ENCODE data around the gene IRF4. TPM values are rescaled to one million over a fixed set of nuclear protein-coding genes. Genes with fewer than 3 reads are reported as not detected.

IRF4 gene
- total RNA-seq = 10 to 100 TPM; 94.2 to 95.1 TPM

- Mint-ChIP-seq H3K4me1 (peaks cover 40% of the 10 kb centered on the region), H3K27ac (peak within 1 kb of the TSS; percentile 94), H3K27me3 (peaks cover 2% of the 10 kb centered on the region)
These were observed at the start of gene IRF4 for GRCh38 chr6:391559-392440. Gene IRF4, plus strand, starts transcription at chr6:391752. Its CDS starts 1,401 bp downstream, at chr6:393153.

DNA sequence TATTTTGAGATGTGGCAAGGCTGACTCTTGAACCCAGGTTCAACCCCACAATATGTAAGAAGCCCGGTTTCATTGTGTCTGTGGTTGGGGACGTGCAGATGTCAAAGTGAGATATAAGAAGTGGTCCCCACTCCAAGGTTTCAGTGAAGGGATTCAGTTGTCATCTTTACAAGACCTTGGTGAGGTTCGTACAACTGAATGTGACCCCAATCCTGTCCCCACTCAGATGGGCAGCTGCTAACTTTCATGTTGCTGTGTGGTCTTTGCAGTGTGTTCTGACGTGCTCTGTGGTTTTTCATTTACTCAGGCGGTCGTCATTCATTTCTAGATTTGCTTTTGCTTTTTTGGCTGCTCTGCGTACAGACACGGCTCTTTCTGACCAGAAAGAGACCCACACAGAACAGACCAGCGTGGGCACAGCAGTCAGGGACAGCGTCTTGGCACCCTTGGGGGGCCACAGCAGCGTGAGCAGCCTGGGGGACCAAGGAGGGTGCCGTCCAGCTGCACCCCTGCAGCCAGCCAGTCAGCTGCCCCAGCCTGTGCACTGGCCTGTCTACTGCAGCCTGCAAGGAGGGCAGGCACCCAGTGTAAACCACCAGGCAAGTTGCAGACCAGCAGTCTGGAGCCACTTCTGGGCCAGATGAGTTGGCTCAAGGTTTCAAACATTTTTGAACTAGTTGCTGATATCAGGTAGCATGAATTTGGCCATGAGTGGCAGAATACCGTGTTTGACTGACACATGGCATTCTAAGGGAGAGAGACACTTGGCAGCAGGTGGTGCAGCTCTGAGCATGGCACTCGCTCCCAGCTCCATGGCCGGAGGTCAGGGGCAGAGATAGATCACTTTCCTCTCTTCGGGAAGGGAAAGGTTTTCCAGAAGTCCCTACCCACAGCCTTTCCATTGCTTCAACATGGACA, 49.4 kb upstream of the IRF4 start:
- Mint-ChIP-seq H3K36me3 (peaks cover 8% of the 10 kb centered on the region), H3K4me1 (peaks cover 51% of the 10 kb centered on the region), H3K9me3 (no peaks in the 10 kb centered on the region), H3K27ac (peak overlapping the region; percentile 79), H3K4me3 (peak overlapping the region; percentile 50), H3K27me3 (no peaks in the 10 kb centered on the region)
- POLR2A ChIA-PET = interaction anchor here (0.9 to 7.8 kb wide), 6 partner anchors 29 to 153 kb away, joined by 3 to 94 read pairs (median 4); partner anchors contain the start of gene IRF4
- ATAC-seq (ENCODE audit: low read depth) (peak; percentile 21), DNase-seq (peak; percentile 47)

More at GRCh38 chr6:391559-392440, at the start of gene IRF4:
- POLR2A ChIA-PET = interaction anchor here (0.7 to 6.5 kb wide), 49 partner anchors 8 to 319 kb away, joined by 3 to 128 read pairs (median 5); partner anchors contain the start of genes DUSP22 and EXOC2
- Mint-ChIP-seq H3K4me3 (peak within 1 kb of the TSS; percentile 98), H3K36me3 (peaks cover 21% of the 10 kb centered on the region), H3K9me3 (no peaks in the 10 kb centered on the region)
- DNase-seq = peak; percentile 81
- ATAC-seq (ENCODE audit: low read depth) = peak; percentile 51

DNA sequence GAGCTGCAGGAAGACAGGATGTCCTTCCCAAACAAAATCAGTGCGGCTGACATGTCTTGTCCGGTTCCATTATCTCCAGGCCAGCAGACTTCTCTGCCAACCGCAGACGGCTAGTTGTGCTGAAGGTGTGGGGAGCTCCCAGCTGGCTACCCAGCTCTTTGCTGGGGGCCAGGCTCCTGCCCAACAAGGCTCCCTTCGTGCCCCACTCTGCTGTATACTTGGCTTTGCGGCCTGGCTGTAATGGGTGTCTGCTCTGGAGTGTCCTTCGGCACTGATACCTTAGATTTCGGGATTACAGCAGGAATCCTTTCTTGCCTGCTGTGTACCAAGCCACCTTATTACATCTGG, 48.7 kb upstream of the IRF4 start:
- no peaks in the 10 kb centered on the region for H3K27me3 Mint-ChIP-seq
- H3K4me3 Mint-ChIP-seq = no peak overlapping the region
- H3K27ac Mint-ChIP-seq = peak overlapping the region; percentile 79
- POLR2A ChIA-PET = interaction anchor here (0.9 to 7.8 kb wide), 2 partner anchors 49 to 153 kb away, joined by 3 to 94 read pairs; partner anchors contain the start of gene IRF4
- DNase-seq (no peak), ATAC-seq (ENCODE audit: low read depth) (no peak)
- peaks cover 8% of the 10 kb centered on the region for H3K36me3 Mint-ChIP-seq
- peaks cover 44% of the 10 kb centered on the region for H3K4me1 Mint-ChIP-seq
- no peaks in the 10 kb centered on the region for H3K9me3 Mint-ChIP-seq

DNA sequence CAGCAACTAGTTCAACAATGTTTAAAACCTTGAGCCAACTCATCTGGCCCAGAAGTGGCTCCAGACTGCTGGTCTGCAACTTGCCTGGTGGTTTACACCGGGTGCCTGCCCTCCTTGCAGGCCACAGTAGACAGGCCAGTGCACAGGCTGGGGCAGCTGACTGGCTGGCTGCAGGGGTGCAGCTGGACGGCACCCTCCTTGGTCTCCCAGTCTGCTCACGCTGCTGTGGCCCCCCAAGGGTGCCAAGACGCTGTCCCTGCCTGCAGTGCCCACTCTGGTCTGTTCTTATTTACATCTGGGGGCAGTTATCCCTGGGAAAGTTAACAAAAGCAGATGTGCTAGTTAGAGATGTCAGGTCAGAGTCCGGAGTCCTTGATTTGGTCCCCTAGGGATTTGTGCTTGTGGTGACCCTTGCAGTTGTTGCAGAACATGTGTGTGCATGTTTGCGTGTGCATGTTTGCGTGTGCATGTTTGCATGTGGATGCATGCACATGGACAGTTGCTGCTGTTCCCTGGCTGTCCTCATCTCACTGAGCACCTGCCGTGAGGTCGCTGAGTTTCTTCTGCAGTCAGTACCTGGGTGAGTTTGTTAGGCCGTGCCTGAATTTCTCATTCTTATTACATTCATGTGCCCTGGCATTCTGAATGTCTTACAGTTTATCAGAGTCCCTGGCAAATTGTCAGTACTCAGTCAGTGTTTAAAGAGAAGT, 48.2 kb upstream of the IRF4 start:
- H3K4me3 Mint-ChIP-seq = no peak overlapping the region
- POLR2A ChIA-PET = interaction anchor here (7.8 kb wide), 1 partner anchor 49 kb away, joined by 94 read pairs; the partner anchor contains the start of gene IRF4
- peaks cover 9% of the 10 kb centered on the region for H3K36me3 Mint-ChIP-seq
- H3K27ac Mint-ChIP-seq = no peak overlapping the region
- ATAC-seq (ENCODE audit: low read depth) = no peak
- DNase-seq = no peak
- no peaks in the 10 kb centered on the region for H3K9me3 Mint-ChIP-seq
- peaks cover 40% of the 10 kb centered on the region for H3K4me1 Mint-ChIP-seq
- H3K27me3 Mint-ChIP-seq = no peaks in the 10 kb centered on the region

GRCh38 chr6:343960-344815, 47.4 kb upstream of the IRF4 start:
- Mint-ChIP-seq H3K4me1 (peaks cover 34% of the 10 kb centered on the region), H3K9me3 (no peaks in the 10 kb centered on the region), H3K36me3 (peaks cover 12% of the 10 kb centered on the region), H3K27me3 (no peaks in the 10 kb centered on the region), H3K4me3 (no peak overlapping the region), H3K27ac (no peak overlapping the region)
- POLR2A ChIA-PET = interaction anchor here (0.6 to 1.3 kb wide), 3 partner anchors 31 to 84 kb away, joined by 3 to 4 read pairs (median 3); partner anchors contain the start of gene IRF4
- DNase-seq = no peak
- ATAC-seq (ENCODE audit: low read depth) = no peak

DNA sequence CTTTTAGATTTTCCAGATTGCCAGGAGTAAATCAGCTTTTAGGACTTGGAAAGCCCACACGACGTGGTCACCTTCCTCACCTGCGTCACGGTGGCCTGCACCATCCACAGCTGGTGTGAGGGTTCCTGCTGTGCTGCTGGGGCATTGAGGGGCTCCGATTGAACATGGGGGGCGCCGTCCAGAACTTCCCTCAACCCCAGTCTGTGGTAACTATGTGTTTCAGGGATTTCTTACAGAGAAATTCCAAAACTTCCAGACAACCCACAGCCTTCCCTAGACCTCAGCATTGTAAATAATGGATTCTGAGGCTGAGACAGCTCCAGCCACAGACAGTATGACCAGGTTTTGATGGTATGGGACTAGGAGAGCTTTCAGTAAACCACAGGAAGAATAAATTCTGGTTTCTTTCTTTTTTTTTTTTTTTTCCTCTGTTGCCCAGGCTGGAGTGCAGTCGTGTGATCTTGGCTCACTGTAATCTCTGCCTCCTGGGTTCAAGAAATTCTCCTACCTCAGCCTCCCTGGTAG, 46.7 kb upstream of the IRF4 start:
- no peak overlapping the region for H3K27ac Mint-ChIP-seq
- POLR2A ChIA-PET = interaction anchor here (0.6 to 1.3 kb wide), 3 partner anchors 32 to 85 kb away, joined by 3 to 4 read pairs (median 3); partner anchors contain the start of gene IRF4

GRCh38 chr6:345747-346385, 45.7 kb upstream of the IRF4 start:
- no peak overlapping the region for H3K27ac Mint-ChIP-seq

More for the DNA sequence above, 46.7 kb upstream of the IRF4 start:
- ATAC-seq (ENCODE audit: low read depth) = no peak
- Mint-ChIP-seq H3K9me3 (no peaks in the 10 kb centered on the region), H3K4me3 (no peak overlapping the region), H3K36me3 (peaks cover 14% of the 10 kb centered on the region), H3K27me3 (no peaks in the 10 kb centered on the region), H3K4me1 (peaks cover 27% of the 10 kb centered on the region)
- DNase-seq = no peak

DNA sequence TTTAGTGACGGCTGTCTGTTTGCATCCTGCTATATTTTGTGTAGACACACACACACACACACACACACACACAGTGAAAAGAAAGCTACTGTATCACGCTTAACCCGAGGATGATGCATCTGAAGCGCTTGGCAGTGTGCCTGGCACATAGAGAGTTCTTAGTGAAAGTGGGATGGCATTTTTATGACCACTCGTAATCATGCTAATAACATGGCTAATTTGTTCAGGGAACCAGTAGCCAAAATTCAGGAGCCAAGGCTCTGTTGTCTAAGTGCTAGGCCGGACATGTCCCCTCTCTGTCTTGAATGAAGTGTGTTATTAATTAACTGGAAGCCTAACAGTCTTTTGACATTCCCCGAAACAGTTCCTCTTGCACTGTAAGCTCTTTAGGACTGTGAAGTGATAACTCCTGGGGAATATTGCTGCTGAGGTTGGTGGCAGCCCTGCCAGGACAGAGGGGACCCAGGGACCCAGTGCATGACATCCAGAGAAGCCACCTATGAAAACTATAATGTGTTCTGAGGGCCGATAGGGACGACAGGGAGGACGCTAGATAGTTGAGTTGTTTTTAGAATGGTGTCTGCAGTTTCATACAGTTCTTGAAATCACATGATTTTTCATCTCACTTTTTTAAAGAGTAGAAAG, 45.0 kb upstream of the IRF4 start:
- ATAC-seq (ENCODE audit: low read depth) = no peak

More at GRCh38 chr6:345747-346385, 45.7 kb upstream of the IRF4 start:
- Mint-ChIP-seq H3K36me3 (peaks cover 16% of the 10 kb centered on the region), H3K4me3 (no peak overlapping the region), H3K27me3 (no peaks in the 10 kb centered on the region), H3K9me3 (no peaks in the 10 kb centered on the region), H3K4me1 (peaks cover 19% of the 10 kb centered on the region)
- DNase-seq (no peak), ATAC-seq (ENCODE audit: low read depth) (no peak)
- POLR2A ChIA-PET = no interaction called here

GRCh38 chr6:347232-347631, 44.3 kb upstream of the IRF4 start:
- Mint-ChIP-seq H3K9me3 (no peaks in the 10 kb centered on the region), H3K27ac (no peak overlapping the region), H3K36me3 (peaks cover 11% of the 10 kb centered on the region), H3K4me1 (peaks cover 7% of the 10 kb centered on the region), H3K4me3 (no peak overlapping the region), H3K27me3 (no peaks in the 10 kb centered on the region)
- POLR2A ChIA-PET = interaction anchor here (0.6 kb wide), 1 partner anchor 15 kb away, joined by 4 read pairs; no protein-coding TSS in a partner anchor
- DNase-seq (no peak), ATAC-seq (ENCODE audit: low read depth) (no peak)

More for the DNA sequence above, 45.0 kb upstream of the IRF4 start:
- H3K36me3 Mint-ChIP-seq = peaks cover 14% of the 10 kb centered on the region
- no peak overlapping the region for H3K4me3 Mint-ChIP-seq
- H3K4me1 Mint-ChIP-seq = peaks cover 15% of the 10 kb centered on the region
- no peak overlapping the region for H3K27ac Mint-ChIP-seq
- no peaks in the 10 kb centered on the region for H3K27me3 Mint-ChIP-seq
- POLR2A ChIA-PET = no interaction called here
- no peak for DNase-seq
- no peaks in the 10 kb centered on the region for H3K9me3 Mint-ChIP-seq

DNA sequence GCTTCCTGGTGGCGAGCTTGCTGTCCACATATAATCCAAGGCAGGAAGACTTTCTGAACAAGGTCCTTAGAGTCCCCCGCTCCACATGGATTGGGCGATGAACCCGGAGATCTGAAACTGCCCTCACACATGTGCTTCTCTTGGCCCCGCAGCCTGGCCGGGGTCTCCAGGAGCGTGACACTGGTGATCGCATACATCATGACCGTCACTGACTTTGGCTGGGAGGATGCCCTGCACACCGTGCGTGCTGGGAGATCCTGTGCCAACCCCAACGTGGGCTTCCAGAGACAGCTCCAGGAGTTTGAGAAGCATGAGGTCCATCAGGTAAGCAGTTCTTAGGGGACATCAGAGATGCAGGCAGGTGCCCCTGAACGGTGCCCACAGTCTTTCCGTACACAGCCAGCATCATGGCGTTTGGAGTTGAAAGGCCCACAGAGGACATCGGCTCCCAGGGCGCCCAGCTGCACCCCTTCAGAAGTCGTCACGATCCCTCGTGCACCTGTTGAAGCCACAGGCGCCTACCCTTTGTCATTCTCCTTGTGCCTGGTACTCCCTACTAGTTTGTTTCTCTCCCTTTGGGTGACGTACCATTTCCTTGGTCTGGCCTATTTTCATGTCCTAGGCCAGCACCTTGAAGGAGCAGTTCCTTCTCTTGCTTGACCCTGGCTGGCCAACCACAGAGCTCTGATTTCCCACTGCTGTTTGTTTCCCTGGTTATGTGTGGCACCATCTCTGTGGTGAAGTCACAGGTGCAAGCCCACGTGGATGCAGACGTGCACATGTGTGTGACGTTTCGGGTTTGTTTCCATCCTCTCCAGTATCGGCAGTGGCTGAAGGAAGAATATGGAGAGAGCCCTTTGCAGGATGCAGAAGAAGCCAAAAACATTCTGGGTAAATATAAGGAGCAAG, 43.3 kb upstream of the IRF4 start:
- DNase-seq (no peak), ATAC-seq (ENCODE audit: low read depth) (no peak)
- POLR2A ChIA-PET = interaction anchor here (0.6 kb wide), 1 partner anchor 16 kb away, joined by 4 read pairs; no protein-coding TSS in a partner anchor
- Mint-ChIP-seq H3K4me1 (peaks cover 9% of the 10 kb centered on the region), H3K9me3 (no peaks in the 10 kb centered on the region), H3K4me3 (no peak overlapping the region), H3K36me3 (peaks cover 11% of the 10 kb centered on the region), H3K27ac (no peak overlapping the region), H3K27me3 (no peaks in the 10 kb centered on the region)
